Mesenchymal stem cell (in vitro differentiated cells and primary cell): ENCODE data around the gene CTNNA3.

Experiments
- DNase-seq: peaks from one replicate; pipeline ENCODE4 v3.0.0-alpha.2; 2013
- H2AFZ ChIP-seq: one replicate; pipeline ENCODE4 v1.6.1; 2013; ENCODE audit warnings: low read depth, mild to moderate bottlenecking, control low read depth, inconsistent platforms, low read length, moderate library complexity
- H2AK5ac ChIP-seq: 2 replicates; pipeline ENCODE4 v1.6.1; 2013; ENCODE audit warnings: low read length, moderate library complexity, mild to moderate bottlenecking, inconsistent platforms; ENCODE audit not compliant: severe bottlenecking
- H2BK120ac ChIP-seq: one replicate; pipeline ENCODE4 v1.6.1; 2013; ENCODE audit warnings: low read depth, mild to moderate bottlenecking, inconsistent platforms, low read length, moderate library complexity
- H2BK12ac ChIP-seq, 2 experiments: one replicate each; pipeline ENCODE4 v1.6.1; 2013; ENCODE audit warnings: inconsistent platforms in 2 of 2, low read length in 2 of 2, mild to moderate bottlenecking in 2 of 2, moderate library complexity in 2 of 2, control low read depth in 1 of 2
- H2BK15ac ChIP-seq: one replicate; pipeline ENCODE4 v1.6.1; 2013; ENCODE audit warnings: mild to moderate bottlenecking, low read depth, inconsistent platforms; ENCODE audit not compliant: poor library complexity, severe bottlenecking
- H2BK5ac ChIP-seq: 2 replicates; pipeline ENCODE4 v1.6.1; 2013; ENCODE audit warnings: low read depth, mild to moderate bottlenecking, low read length, control low read depth, inconsistent platforms; ENCODE audit not compliant: poor library complexity, severe bottlenecking
- H3K14ac ChIP-seq, 2 experiments: one replicate each; pipeline ENCODE4 v1.6.1; 2013; ENCODE audit warnings: inconsistent platforms in 2 of 2, low read length in 2 of 2, control low read depth in 1 of 2, mild to moderate bottlenecking in 1 of 2, moderate library complexity in 1 of 2
- H3K18ac ChIP-seq, 2 experiments: one replicate each; pipeline ENCODE4 v1.6.1; 2013; ENCODE audit warnings: inconsistent platforms in 2 of 2, low read length in 2 of 2, control low read depth in 1 of 2, low read depth in 1 of 2, mild to moderate bottlenecking in 1 of 2
- H3K23ac ChIP-seq, 2 experiments: one replicate each; pipeline ENCODE4 v1.6.1; 2013; ENCODE audit warnings: inconsistent platforms in 2 of 2, low read length in 2 of 2, mild to moderate bottlenecking in 2 of 2, moderate library complexity in 2 of 2, control low read depth in 1 of 2
- H3K27ac ChIP-seq: 2 replicates; pipeline ENCODE4 v1.5.1; 2013; ENCODE audit warnings: mild to moderate bottlenecking, moderate library complexity, low read length, control low read depth, inconsistent platforms; ENCODE audit not compliant: poor library complexity, severe bottlenecking
- H3K27me3 ChIP-seq, 2 experiments: 2 replicates each; pipeline versions ENCODE4 v1.6.1 to v1.7.0; 2013; ENCODE audit warnings: low read length in 2 of 2, mild to moderate bottlenecking in 2 of 2, moderate library complexity in 2 of 2, control low read depth in 1 of 2, inconsistent platforms in 1 of 2; ENCODE audit not compliant: control insufficient read depth in 1 of 2, insufficient read depth in 1 of 2
- H3K36me3 ChIP-seq, 2 experiments: 2 replicates each; pipeline versions ENCODE4 v1.6.1 to v1.7.0; 2013; ENCODE audit warnings: low read length in 2 of 2, control low read depth in 1 of 2, inconsistent platforms in 1 of 2, low read depth in 1 of 2, mild to moderate bottlenecking in 1 of 2; ENCODE audit not compliant: insufficient read depth in 2 of 2, control insufficient read depth in 1 of 2
- H3K4ac ChIP-seq, 2 experiments: one replicate each; pipeline ENCODE4 v1.6.1; 2013; ENCODE audit warnings: inconsistent platforms in 2 of 2, low read length in 2 of 2, mild to moderate bottlenecking in 2 of 2, moderate library complexity in 2 of 2, control low read depth in 1 of 2, low read depth in 1 of 2
- H3K4me1 ChIP-seq: 2 replicates; pipeline ENCODE4 v1.6.1; 2013; ENCODE audit warnings: low read depth, low read length, control low read depth; ENCODE audit not compliant: control insufficient read depth, insufficient read depth
- H3K4me2 ChIP-seq: 2 replicates; pipeline ENCODE4 v1.6.1; 2013; ENCODE audit warnings: low read length, mild to moderate bottlenecking, inconsistent platforms; ENCODE audit not compliant: poor library complexity, severe bottlenecking
- H3K4me3 ChIP-seq, 2 experiments: 2 replicates each; pipeline versions ENCODE4 v1.5.1 to v1.7.0; 2013; ENCODE audit warnings: low read length in 2 of 2, mild to moderate bottlenecking in 2 of 2, control low read depth in 1 of 2, low read depth in 1 of 2; ENCODE audit not compliant: insufficient read depth in 1 of 2
- H3K79me1 ChIP-seq: replicated peaks from 2 replicates; pipeline ENCODE4 v1.6.1; 2013; ENCODE audit warnings: mild to moderate bottlenecking, control low read depth, low read length, inconsistent platforms; ENCODE audit not compliant: poor library complexity, severe bottlenecking
- H3K9ac ChIP-seq: 2 replicates; pipeline ENCODE4 v1.7.0; 2013; ENCODE audit warnings: mild to moderate bottlenecking, low read length, moderate library complexity
- H3K9me3 ChIP-seq: 2 replicates; pipeline ENCODE4 v1.7.0; 2013; ENCODE audit warnings: mild to moderate bottlenecking, low read length; ENCODE audit not compliant: control insufficient read depth
- H4K8ac ChIP-seq: one replicate; pipeline ENCODE4 v1.6.1; 2013; ENCODE audit warnings: inconsistent platforms, mild to moderate bottlenecking, low read length, moderate library complexity
- H4K91ac ChIP-seq: one replicate; pipeline ENCODE4 v1.6.1; 2013; ENCODE audit warnings: mild to moderate bottlenecking, low read length, inconsistent platforms
- WGBS: methylation state at CpG from one replicate; pipeline ENCODE4 v1.1.7; 2013; ENCODE audit warnings: mixed read lengths; 5-methylcytosine and 5-hydroxymethylcytosine counted together

Gene CTNNA3

DNA sequence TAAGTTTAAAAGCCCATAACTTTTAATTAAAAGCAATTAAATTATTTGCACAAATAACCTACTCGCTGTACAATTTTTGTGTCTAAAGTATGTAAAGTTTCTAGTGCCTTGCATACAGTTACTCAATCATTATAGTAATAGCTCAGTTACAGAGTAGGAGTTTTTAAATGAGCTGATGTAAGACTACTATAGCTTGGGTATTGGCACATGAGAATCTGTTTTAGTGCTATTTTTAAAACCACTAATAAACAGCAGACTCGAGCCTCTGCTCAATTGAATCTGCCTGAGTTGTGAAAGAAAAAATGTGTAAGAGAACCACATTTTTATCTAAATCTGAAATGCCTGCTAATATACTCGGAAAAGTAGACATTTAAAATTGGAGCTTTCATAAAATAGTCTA, 31.1 kb downstream of the CTNNA3 start:
- no peaks in the 10 kb centered on the region for H3K9me3 ChIP-seq
- no peaks in the 10 kb centered on the region for H3K27me3 ChIP-seq
- H3K4me3 ChIP-seq = no peak overlapping the region
- H3K36me3 ChIP-seq = no peaks in the 10 kb centered on the region
- H2AFZ ChIP-seq = no peak overlapping the region
- no peak overlapping the region for H3K14ac ChIP-seq
- H2BK5ac ChIP-seq = no peak overlapping the region
- no peak overlapping the region for H2AK5ac ChIP-seq
- no peak overlapping the region for H3K9ac ChIP-seq
- no peaks in the 10 kb centered on the region for H3K79me1 ChIP-seq
- DNase-seq = peak; percentile 1
- no peak overlapping the region for H2BK15ac ChIP-seq
- no peak overlapping the region for H3K23ac ChIP-seq
- whole genome bisulfite sequencing = no CpG with 5 or more reads among the region's 3 CpGs
- no peak overlapping the region for H4K8ac ChIP-seq
- H3K4me1 ChIP-seq = no peaks in the 10 kb centered on the region
- H3K18ac ChIP-seq = no peak overlapping the region
- no peak overlapping the region for H3K4me2 ChIP-seq
- no peak overlapping the region for H2BK12ac ChIP-seq
- H3K4ac ChIP-seq = no peak overlapping the region
- no peak overlapping the region for H4K91ac ChIP-seq
- H3K27ac ChIP-seq = no peak overlapping the region
- no peak overlapping the region for H2BK120ac ChIP-seq

GRCh38 chr10:67663449-67664087, 32.4 kb downstream of the CTNNA3 start:
- Histone ChIP-seq H2BK15ac (no peak overlapping the region), H4K91ac (no peak overlapping the region)

GRCh38 chr10:67662415-67662814, 33.6 kb downstream of the CTNNA3 start:
- Histone ChIP-seq H3K4me1 (no peaks in the 10 kb centered on the region), H3K4ac (no peak overlapping the region), H4K8ac (no peak overlapping the region), H3K14ac (no peak overlapping the region), H2AFZ (no peak overlapping the region), H3K36me3 (no peaks in the 10 kb centered on the region), H2BK12ac (no peak overlapping the region), H3K9me3 (no peaks in the 10 kb centered on the region), H3K4me3 (no peak overlapping the region), H3K27ac (no peak overlapping the region), H3K18ac (no peak overlapping the region), H2BK5ac (no peak overlapping the region), H3K79me1 (no peaks in the 10 kb centered on the region), H3K4me2 (no peak overlapping the region), H2BK15ac (no peak overlapping the region), H3K23ac (no peak overlapping the region), H3K27me3 (no peaks in the 10 kb centered on the region), H2AK5ac (no peak overlapping the region), H4K91ac (no peak overlapping the region), H2BK120ac (no peak overlapping the region), H3K9ac (no peak overlapping the region)
- no peak for DNase-seq
- WGBS = 100% methylated on average over 2 of the region's 3 CpGs

More at GRCh38 chr10:67663449-67664087, 32.4 kb downstream of the CTNNA3 start:
- no peak overlapping the region for H3K4me3 ChIP-seq
- H2BK12ac ChIP-seq = no peak overlapping the region
- H3K18ac ChIP-seq = no peak overlapping the region
- 78% methylated on average over 12 of the region's 13 CpGs for WGBS
- no peak overlapping the region for H3K27ac ChIP-seq
- H3K27me3 ChIP-seq = no peaks in the 10 kb centered on the region
- H3K79me1 ChIP-seq = no peaks in the 10 kb centered on the region
- no peak overlapping the region for H3K4me2 ChIP-seq
- no peak overlapping the region for H3K14ac ChIP-seq
- H2AK5ac ChIP-seq = no peak overlapping the region
- H2BK5ac ChIP-seq = no peak overlapping the region
- no peak for DNase-seq
- H3K36me3 ChIP-seq = no peaks in the 10 kb centered on the region
- H2BK120ac ChIP-seq = no peak overlapping the region
- no peak overlapping the region for H2AFZ ChIP-seq
- no peak overlapping the region for H3K23ac ChIP-seq
- H3K4me1 ChIP-seq = no peaks in the 10 kb centered on the region
- H3K9ac ChIP-seq = no peak overlapping the region
- no peaks in the 10 kb centered on the region for H3K9me3 ChIP-seq
- H3K4ac ChIP-seq = no peak overlapping the region
- no peak overlapping the region for H4K8ac ChIP-seq

GRCh38 chr10:67659497-67659896, 36.5 kb downstream of the CTNNA3 start:
- H3K18ac ChIP-seq = no peak overlapping the region
- H2AK5ac ChIP-seq = no peak overlapping the region
- H3K4ac ChIP-seq = no peak overlapping the region
- H2BK15ac ChIP-seq = no peak overlapping the region
- no peak overlapping the region for H3K23ac ChIP-seq
- no peak overlapping the region for H4K8ac ChIP-seq
- H3K4me3 ChIP-seq = no peak overlapping the region
- no peaks in the 10 kb centered on the region for H3K79me1 ChIP-seq
- no peak overlapping the region for H3K4me2 ChIP-seq
- H3K4me1 ChIP-seq = no peaks in the 10 kb centered on the region
- no peak overlapping the region for H4K91ac ChIP-seq
- H3K27ac ChIP-seq = no peak overlapping the region
- no peak overlapping the region for H3K14ac ChIP-seq
- no peak overlapping the region for H3K9ac ChIP-seq
- no peak overlapping the region for H2BK5ac ChIP-seq
- no peak overlapping the region for H2BK120ac ChIP-seq
- H2BK12ac ChIP-seq = no peak overlapping the region
- 100% methylated on average over 1 of the region's 2 CpGs for WGBS
- no peaks in the 10 kb centered on the region for H3K27me3 ChIP-seq
- no peaks in the 10 kb centered on the region for H3K36me3 ChIP-seq
- no peak overlapping the region for H2AFZ ChIP-seq
- H3K9me3 ChIP-seq = no peaks in the 10 kb centered on the region
- DNase-seq = no peak
